Activated T-cell treated with anti-CD3 and anti-CD28 coated beads for 4 hours (primary cell): ENCODE results near the gene PRKAG2.

ENCODE experiments used
- DNase-seq: peaks from one replicate; pipeline ENCODE4 v3.0.0-alpha.2; 2020

PRKAG2 gene

DNA sequence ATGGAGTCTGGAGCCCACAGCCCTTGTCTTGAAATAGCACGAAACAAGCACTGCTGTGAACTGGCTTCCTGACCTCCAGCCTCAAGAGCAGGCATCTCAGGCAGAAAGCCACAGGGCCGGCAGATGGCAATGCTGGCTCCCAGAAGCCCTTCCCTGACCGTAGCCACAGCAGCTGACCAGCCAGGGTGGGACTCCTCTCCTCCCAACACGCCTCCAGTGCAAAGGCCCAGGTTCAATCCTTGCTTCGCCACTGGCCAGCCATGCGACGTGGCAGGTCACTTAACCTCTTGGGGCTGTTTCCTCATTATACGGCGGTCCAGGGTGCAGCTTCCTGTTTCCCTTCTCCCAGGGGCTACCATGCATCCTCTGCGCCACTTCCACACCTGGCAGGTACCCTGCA lies 12.8 kb downstream of the PRKAG2 start:
- no peak for DNase-seq

DNA sequence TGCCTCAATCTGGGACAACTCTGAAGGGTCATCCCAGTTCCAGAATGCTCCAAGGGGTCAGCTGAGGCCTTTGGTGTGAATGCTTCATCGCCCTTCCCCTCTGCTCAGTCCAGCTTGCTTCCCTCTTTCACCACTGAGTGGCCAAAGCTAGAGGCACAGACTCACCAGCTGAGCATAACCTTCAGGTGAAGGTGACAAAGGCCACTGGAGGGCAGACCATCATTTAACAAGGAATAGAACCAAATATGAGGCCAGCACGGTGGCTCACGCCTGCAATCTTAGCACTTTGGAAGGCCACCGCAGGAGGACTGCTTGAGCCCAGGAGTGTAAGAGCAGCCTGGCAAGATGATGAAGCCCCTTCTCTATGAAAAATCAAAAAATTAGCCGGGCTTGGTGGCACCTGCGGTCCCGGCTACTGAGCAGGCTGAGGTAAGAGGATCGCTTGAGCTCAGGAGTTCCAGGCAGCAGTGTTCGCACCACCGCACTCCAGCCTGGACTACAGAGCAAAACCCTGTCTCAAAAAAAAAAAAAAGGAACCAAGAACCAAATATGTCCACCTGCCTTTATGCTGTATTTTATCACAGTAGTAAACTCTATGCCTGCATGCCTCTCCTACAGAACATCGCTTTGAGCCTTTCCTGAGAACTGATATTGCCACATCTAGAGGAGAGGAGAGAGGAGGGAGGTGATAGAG lies 13.4 kb downstream of the PRKAG2 start:
- no peak for DNase-seq

DNA sequence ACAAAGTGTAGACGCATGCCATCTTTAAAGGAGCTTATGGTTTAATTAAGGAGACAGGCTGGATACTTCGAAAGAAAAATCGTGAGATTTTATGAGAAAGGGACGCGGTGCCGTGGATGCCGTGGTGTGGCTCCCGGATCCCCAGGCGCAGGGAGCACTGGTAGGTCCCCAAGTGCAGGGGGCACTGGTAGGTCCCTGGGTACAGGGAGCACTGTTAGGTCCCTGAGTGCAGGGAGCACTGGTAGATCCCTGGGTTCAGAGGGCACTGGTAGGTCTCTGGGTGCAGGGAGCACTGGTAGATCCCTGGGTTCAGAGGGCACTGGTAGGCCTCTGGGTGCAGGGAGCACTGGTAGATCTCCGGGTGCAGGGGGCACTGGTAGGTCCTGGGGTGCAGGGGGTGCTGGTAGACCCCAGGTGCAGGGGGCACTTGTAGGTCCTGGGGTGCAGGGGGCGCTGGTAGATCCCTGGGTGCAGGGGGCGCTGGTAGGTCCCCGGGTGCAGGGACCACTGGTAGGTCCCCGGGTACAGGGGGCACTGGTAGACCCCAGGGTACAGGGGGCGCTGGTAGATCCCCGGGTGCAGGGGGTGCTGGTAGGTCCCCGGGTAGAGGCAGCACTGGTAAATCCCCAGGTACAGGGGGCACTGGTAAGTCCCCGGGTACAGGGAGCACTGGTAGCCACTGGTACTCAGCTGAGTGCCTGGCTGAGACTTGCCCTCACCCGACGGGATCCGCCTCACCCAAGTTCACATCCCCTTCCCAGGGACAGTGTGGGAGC lies 14.1 kb downstream of the PRKAG2 start:
- DNase-seq = no peak

DNA sequence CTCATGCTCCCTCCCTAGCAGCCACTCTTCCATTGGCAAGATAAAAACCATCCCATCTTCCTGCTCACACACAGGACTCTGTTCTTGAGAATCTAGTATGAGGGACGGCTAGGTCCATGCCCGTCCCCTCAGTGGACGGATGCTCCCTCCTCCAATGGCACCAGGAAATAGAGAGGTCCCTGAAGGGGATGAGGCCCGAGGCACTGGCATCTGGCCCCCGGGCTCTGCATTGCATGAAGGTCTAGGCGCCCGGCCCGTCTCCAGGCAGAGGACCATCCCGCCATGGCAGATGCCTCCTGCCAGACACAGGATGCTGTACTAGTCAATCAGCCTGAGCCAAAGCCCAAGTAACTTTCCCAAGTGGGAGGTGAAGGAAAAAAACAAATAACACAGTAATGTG lies 15.0 kb downstream of the PRKAG2 start:
- DNase-seq = no peak

DNA sequence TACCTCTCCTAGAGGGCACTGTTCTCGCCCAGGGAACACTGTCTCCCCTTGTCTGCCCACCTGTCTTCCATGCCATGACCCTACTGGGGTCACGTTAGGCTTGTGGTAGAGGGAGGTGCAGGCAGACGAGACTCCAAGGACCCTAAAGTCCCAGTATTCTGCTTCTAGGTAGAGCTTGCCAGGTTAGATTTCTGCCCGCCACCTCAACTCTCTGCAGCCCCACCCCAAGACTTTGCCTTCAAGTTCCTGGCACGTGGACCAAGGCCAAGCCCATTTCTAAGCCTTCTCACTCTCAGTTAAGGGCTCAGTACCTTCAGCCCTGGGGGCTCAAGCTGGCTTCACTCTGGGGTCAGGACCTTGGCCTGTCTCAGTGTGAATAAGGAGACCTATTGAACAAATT lies 16.1 kb downstream of the PRKAG2 start:
- DNase-seq = no peak

DNA sequence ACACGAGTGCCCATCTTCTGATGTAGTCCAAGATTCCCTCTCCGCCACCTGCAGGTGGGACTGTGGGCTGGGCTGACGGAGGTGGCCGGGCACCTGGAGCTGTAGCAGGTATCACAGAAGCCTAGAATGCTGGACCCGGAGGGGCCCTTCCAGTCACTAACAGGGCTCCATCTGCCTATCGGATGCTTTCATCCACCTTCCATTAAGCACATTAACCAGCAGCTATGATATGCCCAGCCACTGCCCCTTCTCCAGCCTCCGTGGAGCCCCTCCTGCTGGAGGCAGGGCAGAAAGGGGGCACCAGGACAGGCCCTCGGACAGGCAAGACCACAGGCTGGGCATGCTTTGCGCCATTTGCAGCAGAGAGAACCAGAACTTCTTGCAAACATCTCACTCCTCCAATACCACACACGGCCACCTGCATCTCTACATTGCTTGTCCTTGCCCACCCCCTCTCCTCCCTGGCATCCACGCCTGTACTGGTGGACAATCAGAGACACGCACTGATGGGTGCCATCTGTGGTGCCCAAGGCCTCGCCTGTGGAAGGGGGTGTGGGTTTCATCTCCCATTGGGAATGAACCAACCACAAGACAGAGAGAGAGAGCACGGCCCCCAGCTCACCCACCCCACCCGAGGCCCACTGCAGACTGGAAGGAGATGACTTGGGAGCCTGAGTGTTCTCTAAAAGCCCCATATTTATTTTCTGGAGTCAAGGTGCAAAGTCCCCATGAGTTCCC lies 16.8 kb downstream of the PRKAG2 start:
- DNase-seq = no peak

DNA sequence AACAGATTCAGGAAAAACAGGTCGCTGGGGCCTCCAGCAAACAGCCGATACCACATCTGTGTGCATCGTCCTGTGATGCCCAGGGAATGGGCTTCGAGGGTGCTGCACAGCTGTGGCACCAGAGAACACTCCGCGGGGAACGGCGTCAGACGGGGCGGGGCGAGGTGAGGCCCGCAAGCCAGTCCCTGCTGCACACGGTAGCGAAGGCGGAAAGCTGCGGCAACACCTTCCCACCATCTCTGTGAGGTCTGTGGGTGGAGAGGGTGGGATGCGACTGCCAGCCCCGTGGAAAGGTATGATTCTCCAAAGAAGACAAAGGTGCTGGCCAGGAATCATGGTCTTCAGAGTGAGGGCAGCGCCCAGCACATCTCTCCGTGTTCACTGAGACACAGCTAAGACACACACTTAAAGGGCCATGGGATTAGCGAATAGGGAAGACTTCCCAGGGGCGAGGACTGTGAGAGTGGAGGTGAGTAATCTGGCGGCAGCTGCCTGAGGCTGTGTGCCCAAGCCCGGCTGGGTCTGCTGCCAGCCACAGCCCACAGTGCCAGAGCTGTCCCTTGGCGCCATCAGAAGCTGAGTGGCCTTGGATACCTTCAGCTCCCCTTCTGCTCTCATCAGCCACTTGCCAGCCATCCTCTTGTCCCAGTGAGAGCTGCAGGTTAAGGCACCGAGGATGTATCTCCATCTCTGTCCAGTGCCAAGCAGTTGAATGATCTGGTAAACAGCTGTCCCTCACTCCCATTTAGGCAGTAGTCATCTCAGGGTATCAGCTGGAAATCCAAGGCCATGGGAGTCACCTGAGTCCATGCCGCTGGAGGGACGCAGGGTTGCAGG lies 17.6 kb downstream of the PRKAG2 start:
- no peak for DNase-seq

DNA sequence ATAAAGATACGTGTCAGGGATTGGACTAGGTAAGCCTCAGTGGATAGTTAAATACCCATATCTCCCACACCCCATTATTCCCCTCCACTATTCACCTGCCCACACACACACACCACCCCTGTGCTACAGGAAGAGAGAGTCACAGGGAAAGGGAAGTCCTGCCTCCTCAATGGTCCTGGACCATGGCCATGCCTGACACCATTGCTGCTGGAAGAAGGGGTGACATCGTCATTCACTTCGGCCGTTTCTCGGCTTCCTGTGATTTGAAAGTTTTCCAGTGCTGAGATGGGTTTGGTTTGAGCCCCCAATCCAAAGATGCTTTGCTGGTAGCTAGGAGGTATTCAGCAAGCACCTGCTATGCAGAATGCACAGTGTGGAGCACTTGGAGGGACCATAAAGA lies 18.5 kb downstream of the PRKAG2 start:
- DNase-seq = no peak

DNA sequence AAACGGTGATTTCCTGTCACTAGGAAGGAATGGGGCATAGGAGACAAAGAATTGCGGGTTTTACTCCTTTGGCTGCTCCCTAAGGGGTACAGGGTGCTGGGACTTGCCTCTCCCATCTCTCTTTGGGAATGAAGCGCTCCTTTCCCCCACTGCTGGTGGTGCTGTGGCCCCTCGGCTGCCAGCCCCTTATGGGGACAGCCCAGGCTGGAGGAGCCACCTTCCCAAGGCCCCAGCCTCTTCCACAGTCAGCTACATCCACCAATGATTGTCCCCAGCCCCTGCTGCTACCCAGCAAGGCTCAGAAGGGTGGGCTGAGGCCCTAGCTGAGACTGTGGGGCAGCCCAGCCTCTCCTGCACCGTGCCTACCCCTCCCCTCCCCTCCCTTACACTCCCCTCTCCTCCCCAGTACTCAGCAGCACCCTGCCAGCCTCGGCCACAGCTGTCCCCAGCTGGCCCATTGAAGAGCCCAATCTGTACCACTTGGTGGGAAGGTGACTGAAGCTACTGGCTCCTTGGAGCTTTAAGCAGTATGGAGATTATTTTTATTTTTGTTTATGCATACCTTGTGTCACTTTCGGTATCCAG lies 19.0 kb downstream of the PRKAG2 start:
- no peak for DNase-seq

DNA sequence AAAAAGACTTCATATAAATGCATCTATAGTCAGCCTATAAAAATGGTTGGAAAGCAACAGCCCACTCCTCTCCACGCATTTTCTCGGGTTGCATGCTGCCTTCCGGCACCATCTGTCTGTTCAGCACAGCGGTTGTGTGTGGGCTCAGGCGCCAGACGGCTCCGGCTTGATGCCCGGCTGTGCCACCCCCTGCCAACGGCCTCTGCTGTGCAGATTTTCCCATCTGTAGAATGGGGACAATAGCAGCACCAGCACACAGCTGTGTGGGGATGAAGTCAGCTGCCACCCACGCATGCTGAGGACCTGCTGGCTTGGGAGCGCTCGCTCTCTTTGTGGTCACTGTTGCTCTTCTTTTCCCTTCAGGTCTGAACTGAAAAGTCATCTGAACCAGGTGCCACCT lies 19.5 kb downstream of the PRKAG2 start:
- no peak for DNase-seq

DNA sequence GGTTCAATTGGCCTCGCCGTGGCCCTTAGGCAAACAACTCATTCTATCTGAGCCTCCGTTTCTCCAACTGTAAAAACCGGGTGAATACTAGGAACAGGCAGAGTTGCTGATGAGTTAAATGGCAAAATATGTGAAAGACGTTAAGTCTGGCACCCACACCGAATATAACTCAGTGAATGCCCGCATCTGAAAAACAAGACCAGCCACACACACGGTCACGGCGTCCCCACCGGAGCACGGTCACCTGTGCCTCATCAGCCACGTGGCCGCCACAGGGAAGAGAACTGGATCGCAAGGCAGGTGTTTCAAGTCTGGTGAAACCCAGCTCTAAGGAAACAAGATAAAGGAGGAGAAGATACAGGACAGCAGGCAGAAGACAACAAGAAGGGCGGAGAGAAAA lies 20.4 kb downstream of the PRKAG2 start:
- no peak for DNase-seq

DNA sequence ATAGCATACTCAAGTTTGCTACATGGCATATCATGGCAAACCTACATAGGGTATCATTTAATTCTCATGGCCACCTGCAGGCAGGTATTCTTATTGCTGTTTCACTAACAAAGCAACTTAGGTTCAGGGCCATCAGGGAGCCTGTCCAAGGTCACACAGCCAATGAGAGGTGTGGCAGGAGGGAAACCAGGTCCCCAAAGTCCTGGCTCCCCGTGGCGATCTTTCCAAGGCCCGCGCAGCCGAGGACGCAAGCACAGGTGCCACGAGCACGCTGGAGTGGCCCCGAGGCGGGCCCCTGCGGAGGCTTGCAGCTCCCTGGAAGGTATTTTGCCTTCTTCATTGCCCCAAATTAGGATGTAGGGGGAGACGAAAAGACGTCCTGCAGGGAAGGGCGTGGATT lies 20.8 kb downstream of the PRKAG2 start:
- no peak for DNase-seq

DNA sequence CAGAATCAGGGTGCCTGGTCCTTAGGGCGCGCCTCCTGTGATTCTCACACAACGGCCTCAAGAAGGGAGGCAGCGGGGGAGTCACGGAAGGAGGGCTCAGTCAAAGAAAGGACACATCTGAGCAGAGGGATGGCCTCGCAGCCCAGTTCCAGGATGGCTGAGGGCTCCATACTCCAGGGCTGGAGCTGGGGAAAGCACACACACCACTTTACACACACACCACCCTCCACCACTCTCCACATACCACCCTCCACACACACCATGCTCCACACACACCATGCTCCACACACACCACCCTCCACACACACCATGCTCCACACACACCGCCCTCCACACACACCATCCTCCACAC lies 22.2 kb downstream of the PRKAG2 start:
- DNase-seq = no peak

DNA sequence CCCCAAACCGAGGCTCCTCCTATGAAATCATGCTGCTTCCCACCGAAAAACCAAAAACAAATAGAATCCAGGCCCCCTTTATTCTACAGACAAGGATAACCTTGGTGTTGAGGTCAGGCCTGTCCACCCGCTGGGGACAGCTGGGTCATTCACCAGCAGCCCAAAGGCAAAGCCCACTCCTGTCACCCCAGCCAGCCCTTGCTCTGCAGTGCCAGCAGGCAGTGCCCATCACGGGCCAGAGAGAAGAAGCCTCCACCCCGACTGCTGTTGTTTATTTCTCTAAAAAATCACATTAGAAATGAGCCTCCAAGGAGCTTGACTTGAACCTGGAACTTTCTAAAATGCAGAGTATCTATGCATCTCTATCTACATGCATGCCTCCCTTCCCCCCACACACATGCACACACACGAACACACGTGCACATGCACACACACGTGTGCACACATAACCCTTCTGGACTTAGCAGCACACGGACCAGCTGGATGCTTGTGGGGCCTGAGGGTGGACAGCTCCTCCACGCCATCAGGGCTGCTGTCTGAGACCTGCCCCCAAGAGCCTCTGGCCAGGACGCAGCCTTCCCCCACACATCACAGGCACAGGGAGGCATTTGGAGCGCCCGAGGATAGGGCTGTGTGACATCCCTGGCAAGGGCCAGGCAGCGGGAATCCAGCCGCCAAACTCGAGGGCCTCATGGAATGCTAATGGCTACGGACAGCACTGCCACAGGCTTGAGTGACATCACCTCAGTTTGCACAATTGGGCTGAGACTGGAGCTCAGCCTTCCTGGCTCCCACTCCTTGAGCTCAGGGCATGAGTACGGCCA lies 22.8 kb downstream of the PRKAG2 start:
- DNase-seq = no peak

DNA sequence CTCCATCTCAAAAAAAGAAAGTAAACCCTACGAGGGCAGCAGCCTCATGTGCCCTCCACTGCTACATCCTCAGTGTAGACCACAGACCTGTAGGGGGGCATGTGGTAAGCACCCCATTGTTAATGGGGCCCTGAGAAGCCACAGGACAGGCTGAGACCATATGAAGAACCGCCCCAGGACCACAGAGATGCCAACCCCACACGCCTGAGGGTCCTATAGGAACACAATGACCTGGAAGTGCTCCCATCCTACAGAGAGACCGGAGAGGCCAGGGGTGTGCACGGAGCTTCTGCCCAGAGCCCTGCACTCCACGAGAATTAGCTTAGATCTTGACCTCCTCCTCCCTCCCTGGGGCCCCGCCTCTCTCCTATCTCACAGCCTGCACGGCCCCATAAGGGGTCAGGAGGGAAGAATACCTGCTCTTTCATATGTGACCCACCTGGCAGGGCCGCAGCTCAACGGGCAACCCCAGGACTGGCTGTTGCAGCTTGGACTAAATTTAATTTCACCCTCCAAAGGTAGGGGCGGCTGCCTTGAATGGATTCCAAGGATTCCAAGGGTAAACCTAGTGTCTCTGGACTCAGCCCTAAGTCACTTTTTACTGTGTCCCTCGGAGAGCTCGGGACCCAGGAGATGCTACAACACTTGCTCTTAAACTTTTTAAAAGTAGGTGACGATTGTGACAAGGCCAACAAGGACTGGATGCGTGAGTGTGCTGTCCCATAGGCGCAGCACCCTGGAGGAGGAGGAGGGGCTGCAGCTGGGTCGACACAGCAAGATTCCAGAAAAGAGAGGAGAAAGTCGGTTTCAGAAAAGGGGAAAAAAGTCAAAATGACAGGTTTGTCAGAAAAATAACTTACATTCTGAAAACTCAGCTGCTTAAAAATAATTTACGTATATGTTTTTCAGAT lies 24.2 kb downstream of the PRKAG2 start:
- DNase-seq = no peak

DNA sequence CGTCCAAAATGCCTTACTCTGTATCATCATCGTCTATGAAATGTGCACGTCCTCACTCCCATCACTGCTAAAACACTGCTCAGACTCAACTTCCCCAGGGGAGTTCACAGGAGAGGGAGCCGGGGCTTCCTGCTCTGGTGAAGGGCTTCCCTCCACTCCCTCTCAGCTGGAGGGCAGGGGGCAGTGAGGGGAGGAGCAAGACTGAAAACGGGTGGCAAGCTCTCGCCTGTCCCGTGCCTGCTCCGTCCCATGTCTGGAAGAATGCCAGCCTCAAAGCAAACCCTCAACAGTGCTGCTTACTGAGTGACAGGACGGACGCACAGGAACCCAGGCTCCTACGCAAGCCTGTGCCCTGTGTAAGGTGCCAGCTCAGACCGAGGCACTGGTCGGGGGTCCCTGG lies 25.1 kb downstream of the PRKAG2 start:
- no peak for DNase-seq

DNA sequence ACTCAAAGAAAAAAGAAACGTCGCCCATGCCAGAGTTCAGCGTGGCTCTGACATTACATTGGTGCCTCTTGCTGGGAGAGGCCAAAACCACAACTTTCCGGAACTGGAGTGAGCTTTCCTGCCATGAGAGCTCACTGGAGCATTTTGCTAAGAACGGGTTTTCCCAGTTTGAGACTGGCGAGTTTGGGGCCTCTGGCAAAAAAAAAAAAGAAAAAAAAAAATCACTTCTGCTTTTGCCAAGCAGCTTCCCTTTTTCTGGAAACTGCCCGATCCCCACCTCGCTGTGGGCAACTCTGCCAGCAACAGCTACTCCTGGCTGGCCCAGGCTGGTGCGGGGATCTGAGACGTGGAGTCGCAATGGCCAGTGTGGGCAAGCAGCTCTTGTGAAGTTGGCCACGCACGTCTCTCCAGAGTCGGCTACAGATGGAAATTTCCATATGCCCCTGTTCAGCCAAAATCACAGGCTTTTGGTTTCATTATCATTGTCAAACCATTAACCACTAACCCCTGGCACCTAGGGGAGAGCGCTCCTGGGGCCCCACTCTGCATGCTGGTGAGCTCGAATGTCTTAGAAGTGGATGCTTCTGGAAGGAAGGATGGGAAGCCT lies 25.7 kb downstream of the PRKAG2 start:
- no peak for DNase-seq

DNA sequence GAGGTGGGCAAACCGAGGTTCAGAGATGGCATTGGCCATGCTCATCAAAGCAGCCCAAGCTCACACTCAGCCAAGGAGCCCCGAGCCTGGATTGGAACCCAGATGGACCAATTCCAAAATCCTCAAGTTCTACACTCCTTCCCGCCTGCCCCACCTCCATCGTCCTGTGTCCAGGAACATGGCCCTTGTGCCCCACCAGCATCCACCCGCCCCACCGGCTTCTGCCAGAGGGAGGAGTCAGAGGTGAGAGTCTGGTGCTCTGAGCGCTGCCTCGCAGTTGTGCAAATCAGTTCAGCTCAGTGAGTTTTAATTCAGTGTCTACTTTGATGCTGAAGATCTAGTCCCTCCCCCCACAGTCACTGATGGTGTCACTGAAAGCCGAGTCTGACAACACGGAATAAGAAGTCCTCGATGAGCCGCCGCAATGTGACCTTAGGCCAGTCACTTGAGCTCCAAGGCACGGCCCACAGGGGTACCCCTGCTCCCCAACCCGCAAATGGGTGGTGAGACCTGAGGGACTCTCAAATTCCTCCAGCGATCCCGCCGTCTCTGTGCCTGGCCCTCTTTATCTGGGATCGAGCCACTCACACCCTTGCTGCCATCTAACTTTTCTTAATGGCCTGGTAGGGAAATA lies 26.3 kb downstream of the PRKAG2 start:
- no peak for DNase-seq

DNA sequence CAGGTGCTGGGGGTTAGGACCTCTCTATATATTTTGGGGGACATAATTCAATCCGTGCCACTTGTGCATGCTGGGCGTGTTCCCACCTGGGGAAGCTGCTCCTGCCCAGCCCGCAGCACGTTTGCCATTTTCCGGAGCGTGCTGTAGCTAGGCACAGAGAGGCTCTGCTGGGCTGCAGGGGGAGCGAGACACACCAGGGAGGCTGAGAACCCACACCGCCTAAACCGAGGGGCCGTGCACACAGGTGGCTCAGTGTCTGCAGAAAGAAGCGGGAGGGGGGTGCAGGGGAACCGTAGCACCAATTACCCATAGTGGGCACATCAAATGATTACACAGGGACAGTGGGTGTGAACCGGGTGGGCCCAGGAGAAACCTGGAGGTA lies 27.0 kb downstream of the PRKAG2 start:
- no peak for DNase-seq
